ENCODE results near the gene LHCGR. TPM values are rescaled to one million over a fixed set of nuclear protein-coding genes. Genes with fewer than 3 reads are reported as not detected.
"Not testable (repeated sequence)": the region's sequence is repeated elsewhere in the genome, so short reads cannot be mapped to it uniquely, and the experiment has no call there.

Gene LHCGR
- total RNA-seq, 1 donor from 2014 or later, result not detected

DNA sequence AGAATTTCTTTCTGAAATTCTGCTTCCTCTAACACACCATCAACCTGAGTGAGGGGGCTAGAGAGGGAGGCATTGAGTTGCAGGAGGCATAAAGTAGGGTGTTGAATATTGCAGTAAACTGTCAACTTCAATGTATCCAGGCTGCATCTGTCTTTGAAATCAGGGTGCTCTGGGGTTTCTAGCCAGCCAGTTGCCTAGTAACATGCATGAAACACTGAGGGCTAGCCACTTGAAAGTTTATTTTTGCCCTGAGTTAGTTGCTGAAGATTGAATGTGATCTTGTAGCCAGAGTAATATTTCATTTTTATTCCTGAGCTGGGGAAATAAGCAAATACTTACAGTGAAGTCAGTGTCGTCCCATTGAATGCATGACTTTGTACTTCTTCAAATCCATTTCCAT, 41.9 kb downstream of the LHCGR start:
- no peak for DNase-seq (ENCODE audit: low spot score)
- no peak for ATAC-seq

DNA sequence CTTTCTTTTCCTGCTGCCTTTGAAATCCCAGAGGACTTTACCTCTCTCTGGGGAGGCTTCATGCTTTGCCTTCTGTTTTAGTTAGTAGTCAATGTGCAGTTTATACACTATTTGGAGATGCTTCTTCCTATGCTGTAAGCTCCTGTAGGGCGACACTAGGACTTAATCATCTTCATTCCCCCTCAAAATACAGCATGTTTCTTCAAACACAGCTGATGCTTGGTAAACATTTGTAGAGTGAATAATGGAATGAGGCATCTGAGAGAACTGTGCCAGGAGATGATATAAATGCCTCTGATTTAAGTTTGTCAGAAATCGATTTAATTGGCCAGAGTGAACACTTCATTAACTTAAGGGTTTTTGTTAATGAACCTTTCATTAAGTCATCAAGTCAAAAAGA, 43.4 kb downstream of the LHCGR start:
- DNase-seq (ENCODE audit: low spot score), result no peak
- no peak for ATAC-seq

DNA sequence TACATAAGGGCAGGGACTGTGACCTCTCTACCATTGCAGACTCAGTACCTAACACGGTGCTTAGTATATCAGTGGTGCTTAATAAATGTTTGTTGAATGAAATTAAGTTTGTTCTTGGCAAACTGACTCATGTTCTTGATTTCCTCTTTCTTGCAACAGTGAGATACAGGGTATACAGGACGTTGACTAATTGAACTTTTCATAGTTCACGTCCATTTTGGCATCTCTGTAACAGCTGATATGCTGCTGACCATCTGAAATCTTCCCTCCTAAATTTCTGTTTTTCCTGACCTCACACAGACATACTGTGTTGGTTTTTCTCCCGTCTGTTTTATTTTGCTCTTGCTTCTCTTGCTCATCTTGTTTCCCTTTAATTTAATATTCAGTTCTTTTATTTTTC, 44.2 kb downstream of the LHCGR start:
- ATAC-seq, result no peak
- no peak for DNase-seq (ENCODE audit: low spot score)

- no peak for ATAC-seq
- DNase-seq (ENCODE audit: low spot score), result no peak
Measured at GRCh38 chr2:48709096-48710034, 46.2 kb downstream of the LHCGR start.

DNA sequence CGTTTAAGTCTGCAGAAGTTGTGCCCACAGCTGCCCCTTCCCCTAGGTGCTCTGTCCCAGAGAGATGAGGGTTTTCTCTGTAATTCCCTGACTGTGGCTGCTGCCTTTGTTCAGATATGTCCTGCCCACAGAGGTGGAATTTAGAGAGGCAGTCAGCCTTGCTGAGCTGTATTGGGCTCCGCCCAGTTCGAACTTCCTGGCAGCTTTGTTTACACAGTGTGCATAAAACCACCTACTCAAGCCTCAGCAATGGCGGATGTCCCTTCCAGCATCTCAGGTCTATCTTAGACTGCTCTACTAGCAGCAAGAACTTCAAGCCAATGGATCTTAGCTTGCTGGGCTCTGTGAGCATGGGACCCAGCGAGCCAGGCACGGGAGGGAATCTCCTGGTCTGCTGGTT, 48.1 kb downstream of the LHCGR start:
- DNase-seq (ENCODE audit: low spot score) (no peak), ATAC-seq (no peak)

GRCh38 chr2:48703621-48704020, 51.9 kb downstream of the LHCGR start:
- not testable (repeated sequence) for DNase-seq (ENCODE audit: low spot score); ATAC-seq

GRCh38 chr2:48699348-48699930, 56.1 kb downstream of the LHCGR start:
- no peak for ATAC-seq
- DNase-seq (ENCODE audit: low spot score), result no peak

DNA sequence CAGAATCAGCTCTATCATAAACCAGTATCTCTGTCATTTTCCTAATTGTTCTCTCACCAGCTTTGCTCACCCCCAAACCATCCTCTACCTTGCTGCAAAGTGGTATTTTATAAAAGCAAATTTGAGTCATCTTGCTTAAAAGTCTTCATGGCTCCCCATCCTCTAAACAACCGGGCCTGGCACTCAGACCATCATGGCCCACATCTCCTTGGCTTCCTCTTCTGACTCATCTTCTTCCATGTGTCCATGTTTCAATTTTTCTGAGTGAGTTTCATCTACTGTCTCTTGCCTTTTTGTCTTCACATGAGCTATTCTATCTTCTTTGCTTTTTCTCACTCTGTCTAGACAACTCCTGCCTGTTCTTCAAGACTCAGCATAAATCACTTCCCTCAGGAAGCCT, 58.6 kb downstream of the LHCGR start:
- no peak for DNase-seq (ENCODE audit: low spot score)
- ATAC-seq, result no peak

DNA sequence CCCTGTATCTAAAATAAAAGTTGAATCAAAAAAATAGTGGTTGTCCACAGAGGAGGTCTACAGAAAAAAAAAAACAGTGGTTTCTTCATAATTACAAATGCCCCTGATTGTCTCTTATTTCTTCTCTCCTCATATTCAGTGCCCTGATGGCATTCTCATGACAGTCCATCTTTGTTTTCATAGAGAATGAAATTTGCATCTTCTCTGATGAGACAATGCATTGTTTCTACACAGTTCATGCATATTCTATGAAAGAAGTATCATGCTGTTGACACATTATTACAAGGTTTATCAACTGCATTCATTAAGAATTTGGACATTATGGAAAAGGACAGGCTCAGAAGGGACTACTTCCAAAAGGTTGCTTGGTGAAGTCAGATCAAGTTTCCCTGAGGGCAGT, 59.5 kb downstream of the LHCGR start:
- DNase-seq (ENCODE audit: low spot score), result no peak
- ATAC-seq, result no peak

DNA sequence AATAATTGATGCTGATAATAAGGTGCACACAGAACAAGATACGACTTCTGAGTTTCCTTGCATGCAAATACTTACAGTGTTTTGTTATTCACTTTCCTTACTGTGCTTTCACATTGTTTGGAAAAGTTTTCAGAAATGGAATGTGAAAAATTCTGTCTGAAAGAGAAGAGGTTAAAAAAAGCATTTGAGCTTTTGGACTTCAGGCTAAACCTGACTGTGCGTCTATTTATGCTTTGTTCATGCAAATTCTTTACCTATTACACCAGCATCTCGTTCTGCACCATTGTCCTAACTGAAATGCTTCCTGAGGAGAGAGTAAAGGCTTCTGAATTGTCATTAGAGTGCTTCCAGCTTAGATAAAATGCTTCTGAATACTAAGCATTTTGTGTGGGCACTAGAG, 61.4 kb downstream of the LHCGR start:
- ATAC-seq (no peak), DNase-seq (ENCODE audit: low spot score) (no peak)

DNA sequence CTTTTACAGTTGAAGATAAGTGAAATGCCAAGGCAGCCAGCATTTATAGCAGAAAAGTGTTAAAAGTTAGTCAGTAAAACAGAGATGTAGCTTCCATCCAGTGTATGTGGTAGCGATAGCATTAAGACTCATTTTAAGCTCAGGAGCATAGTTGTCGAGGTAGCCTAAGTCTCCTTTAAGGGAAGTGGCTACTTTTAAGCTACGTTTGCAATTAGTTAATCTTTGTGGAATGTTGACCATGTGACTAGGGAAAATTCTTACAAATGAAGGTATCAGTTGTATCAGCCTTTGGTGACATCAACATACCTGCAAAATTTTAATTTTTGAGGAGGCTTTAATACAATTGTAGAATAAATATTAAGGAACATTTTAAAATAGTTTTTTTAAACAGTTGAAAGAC, 61.9 kb downstream of the LHCGR start:
- ATAC-seq, result no peak

GRCh38 chr2:48693066-48693465, 62.5 kb downstream of the LHCGR start:
- DNase-seq (ENCODE audit: low spot score), result no peak
- ATAC-seq, result no peak

More for the DNA sequence above, 61.9 kb downstream of the LHCGR start:
- DNase-seq (ENCODE audit: low spot score), result no peak

DNA sequence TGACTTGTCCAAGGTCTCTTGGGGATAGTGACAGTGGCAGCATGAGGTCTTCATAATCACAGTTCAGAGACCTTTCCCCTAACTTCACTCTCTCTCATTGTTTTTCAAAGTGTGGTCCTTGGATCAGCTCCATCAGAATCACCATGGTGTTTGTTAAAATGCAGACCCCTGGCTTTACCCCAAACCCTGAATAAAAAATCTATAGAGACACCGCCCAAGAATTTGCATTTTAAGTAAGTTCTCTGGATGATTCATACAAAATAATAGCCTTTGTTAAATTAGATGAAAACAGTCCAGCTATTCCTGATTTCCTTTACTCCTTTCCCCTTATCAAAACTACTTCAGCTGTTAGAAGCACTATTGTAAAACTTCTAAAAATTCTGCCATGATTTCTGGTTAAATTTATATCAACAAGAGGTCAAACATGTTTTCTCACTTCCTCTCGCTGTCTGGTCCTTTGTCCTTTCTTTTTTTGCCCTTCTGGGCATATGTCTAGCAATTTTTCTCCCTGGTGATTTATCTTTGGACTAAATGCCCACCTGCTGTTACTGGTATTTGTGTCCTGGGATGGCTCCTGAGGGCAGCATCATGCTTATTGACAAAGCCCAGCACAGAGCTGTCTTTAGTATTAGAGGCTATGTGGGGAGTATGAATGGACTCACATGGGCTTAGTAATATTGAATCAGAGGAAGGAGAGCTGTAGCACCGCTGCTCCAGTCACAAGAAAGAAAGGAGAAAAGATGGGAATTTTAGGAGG, 63.4 kb downstream of the LHCGR start:
- no peak for DNase-seq (ENCODE audit: low spot score)
- no peak for ATAC-seq

GRCh38 chr2:48685126-48685525, 70.4 kb downstream of the LHCGR start:
- ATAC-seq (no peak), DNase-seq (ENCODE audit: low spot score) (no peak)

DNA sequence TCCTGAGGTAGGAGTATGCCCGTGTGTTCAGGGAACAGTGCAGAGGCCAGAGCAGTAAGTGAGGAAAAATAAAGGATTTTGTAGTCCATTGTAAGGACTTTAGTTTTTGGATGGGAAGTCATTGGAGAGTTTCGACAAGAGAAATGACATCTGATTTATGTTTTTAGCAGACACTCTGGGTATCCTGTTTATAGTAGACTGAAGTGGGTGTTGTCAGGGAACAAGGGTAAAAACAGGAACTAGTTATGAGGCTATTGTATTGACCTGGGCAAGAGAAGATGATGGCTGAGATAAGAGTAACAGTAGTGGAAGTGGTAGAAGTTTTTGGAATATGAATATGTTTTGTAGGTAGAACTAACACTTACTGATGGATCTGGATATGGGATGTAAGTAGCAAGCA, 78.1 kb downstream of the LHCGR start:
- DNase-seq (ENCODE audit: low spot score) (no peak), ATAC-seq (no peak)

DNA sequence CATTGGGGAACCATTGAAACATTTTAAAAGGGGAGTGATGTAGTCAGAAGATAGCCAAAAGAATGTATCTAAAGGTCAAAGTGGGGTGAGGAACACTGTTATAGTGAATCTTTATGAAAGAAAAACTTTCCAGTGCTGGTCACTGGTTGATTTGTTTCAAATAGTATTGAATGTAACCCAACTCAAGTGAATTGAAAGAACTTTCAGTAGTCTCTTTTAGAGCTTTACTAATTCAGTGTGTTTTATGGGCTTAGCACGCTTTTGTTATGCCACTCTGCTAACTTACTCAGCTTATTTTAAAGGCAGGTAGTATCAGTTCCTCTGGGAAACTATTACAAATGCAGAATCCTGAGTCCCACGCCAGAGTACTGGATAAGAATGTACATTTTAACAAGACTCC, 80.6 kb downstream of the LHCGR start:
- DNase-seq (ENCODE audit: low spot score) (no peak), ATAC-seq (no peak)

DNA sequence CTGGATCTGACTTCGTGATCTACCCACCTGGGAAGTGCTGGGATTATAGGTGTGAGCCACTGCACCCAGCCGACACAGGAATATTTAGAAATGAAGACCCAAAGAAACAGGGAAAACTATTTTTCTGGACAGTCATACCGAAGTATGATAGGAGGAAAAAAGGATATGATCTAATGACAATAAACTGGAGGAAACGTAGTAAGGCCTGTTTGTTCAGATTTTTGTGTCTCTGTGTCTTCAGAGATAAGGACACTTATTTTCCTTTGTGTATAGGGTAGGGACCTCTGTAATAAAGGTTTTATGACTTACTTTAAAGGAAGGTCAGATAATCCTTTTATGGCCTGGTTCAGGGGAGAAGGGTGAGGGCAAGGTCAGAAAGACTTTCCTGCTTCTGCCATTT, 81.9 kb downstream of the LHCGR start:
- ATAC-seq, result no peak
- no peak for DNase-seq (ENCODE audit: low spot score)

DNA sequence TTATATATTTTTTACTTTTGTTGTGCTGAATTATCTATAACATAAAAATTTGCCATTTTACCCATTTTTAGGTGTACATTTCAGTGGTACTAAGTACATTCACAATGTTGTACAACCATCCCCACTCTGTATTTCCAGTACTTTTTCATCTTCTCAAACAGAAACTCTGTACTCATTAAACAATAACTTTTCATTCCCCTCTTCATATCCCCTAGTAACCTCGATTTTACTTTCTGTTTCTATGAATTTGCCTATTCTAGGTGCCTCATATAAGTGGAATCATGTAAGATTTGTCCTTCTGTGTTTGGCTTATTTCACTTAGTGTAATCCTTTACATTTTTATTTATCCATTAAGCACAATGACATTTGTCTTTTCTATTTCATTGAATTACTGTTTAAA, 86.5 kb downstream of the LHCGR start:
- DNase-seq (ENCODE audit: low spot score) (no peak), ATAC-seq (no peak)

- DNase-seq (ENCODE audit: low spot score) (no peak), ATAC-seq (no peak)
Measured at GRCh38 chr2:48651158-48651790, 104.2 kb downstream of the LHCGR start.

DNA sequence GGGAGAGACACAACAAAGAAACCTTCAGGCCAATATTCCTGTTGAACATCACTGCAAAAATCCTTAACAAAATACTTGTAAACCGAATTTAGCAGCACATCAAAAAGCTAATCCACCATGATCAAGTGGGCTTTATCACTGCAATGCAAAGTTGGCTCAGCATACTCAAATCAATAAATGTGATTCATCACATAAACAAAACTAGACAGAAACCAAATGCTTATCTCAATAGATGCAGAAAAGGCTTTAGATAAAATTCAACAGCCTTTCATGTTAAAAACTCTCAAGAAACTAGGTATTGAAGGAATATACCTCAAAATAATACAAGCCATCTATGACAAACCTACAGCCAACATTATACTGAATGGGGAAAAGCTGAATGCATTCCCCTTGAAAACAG, 117.3 kb downstream of the LHCGR start:
- ATAC-seq (no peak), DNase-seq (ENCODE audit: low spot score) (no peak)

All from left lobe of liver (tissue), 2 donors.